HG02981 (cell line): ENCODE results near the gene ARHGAP6.
"Not testable (repeated sequence)": the region's sequence is repeated elsewhere in the genome, so short reads cannot be mapped to it uniquely, and the experiment has no call there.

Experiments used
- ATAC-seq: cut with Tn5 transposase; IDR thresholded peaks from one replicate; pipeline ENCODE4 v1.9.1; 2021; ENCODE audit warnings: mild to moderate bottlenecking, moderate library complexity; ENCODE audit not compliant: unreplicated experiment

The ARHGAP6 gene

DNA sequence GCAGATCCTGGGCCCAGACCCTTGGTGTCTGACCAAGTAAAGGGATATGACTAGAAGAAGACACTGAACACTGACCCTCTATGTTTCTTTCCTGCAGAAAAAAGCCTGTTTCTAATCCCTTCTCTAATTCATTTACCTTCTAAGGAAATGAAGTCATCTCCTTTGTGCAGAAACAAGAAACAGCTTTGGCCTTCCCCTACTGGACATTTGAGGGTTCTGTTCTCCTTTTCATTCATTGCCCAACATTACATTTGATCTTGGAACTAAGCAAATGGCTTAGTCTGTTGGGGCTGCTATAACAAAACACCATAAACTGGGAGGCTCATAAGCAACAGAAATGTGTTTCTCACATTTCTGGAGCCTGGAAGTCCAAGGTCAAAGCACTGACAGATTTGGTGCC lies 534.6 kb downstream of the ARHGAP6 start:
- ATAC-seq: no peak

DNA sequence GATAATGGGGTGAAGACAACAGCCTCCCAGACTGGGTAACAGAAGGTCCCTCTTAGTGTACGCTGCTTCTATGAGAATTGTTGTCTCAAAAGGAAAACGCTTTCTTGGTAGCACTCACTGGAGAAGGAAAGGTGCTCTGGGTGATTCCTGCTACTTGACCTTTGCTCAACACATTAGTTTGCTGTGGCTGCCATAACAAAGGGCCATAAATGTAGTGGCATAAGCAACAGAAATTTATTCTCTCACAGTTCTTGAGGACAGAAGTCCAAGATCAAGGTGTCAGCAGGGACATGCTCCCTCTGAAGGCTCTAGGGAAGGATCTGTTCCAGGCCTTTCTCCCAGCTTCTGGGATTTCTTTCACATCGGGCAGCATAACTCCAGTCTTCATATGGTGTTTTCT lies 535.6 kb downstream of the ARHGAP6 start:
- ATAC-seq: no peak

DNA sequence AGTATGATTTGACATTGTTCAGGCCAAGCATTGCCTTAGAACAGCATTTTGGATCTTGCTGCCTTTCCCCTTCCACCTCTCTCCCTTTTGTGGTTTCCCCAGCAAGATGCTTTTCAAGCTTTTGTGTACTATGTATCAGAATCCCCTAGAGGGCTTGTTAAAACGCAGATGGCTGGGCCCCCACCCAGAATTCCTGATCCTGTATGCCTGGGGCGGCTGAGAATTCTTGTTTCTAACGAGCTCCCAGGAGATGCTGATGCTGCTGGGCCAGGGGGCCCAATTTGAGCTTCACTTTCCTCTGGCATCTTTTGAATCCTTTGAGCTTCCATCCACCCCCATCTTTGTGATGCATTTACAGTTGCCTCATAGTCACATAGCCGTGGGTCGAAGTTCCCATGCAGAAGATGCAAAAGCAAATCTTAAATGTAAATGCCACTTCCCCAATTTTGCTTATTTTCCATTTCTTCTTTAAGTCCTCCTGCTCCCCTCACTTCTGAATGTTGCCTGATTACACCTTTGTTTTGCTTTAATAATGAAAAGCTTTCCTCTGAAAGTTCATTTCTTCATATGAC lies 536.1 kb downstream of the ARHGAP6 start:
- ATAC-seq: no peak

DNA sequence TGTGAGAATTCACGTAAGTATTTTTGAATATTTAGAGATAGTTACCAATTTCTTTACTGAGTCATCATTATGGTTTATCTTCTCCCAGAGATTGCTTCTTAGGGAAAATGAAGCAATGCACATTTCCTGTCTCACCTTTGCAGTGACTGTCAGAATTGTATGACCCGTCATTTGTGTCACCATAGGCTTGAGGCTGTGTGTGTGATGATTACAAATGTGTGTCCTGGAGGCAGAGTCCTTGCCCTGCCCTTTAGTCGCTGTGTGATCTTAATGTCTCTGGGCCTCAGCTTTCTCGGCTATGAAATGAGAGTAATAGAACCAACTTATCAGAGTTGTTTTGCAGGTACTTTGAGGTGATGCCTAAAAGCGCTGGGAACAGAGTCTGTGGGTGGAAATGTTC lies 540.7 kb downstream of the ARHGAP6 start:
- no peak for ATAC-seq

DNA sequence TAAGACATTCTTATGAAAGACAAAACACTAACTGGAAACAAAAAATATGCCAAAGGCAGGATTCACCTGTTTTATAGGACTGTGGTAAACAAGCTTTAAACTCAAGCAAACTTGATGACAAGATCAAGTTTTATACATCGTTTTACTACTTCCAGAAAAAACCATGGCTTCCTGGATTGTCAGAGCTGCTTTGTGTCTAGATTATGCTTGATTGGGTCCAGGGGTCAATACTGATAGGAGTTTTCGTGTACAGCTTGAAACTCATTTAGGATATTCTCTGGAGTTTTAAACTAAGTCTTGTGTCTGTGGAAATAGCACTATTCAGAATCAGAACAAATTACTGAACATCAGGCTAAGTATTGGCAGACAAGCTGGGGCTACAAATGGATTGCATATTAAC lies 541.6 kb downstream of the ARHGAP6 start:
- no peak for ATAC-seq

DNA sequence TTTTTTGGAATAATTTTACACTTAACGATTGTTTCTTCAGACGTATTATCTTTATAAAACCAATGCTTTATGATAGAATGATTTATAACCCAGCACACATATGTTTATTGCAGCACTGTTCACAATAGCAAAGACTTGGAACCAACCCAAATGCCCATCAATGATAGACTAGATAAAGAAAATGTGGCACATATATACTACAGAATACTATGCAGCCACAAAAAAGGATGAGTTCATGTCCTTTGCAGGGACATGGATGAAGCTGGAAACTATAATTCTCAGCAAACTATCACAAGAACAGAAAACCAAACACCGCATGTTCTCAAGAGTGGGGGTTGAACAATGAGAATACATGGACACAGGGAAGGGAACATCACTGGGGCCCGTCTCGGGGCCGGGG lies 542.6 kb downstream of the ARHGAP6 start:
- not testable (repeated sequence) for ATAC-seq

DNA sequence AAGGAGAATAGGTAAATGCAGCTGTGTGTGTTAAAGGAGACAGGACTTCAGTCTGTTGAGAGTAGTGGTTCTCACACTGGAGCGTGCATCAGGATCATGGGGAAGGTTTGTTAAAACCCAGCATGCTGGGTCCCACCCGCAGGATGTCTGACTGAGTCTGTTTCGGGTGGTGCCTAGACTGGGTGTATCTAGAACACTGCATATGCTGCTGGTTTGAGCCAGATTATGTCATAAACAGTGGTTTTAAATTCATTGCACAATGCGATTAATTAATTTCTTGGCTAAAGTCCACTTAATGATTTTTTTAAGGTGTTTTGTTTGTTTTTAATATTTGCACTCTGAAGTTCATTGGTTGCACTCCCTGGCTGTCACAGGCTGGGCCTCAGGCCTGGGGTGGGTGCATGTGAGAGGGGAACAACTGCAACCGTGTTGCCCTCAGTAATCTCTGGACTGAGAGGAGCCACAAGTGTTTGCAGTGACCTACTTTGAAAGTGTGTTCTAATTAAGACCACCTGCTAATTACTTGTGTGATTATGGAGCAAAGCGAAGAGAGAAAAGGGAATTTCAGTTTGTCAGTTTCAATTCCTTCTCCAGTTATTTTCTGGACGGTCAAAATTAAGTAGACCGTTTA lies 546.3 kb downstream of the ARHGAP6 start:
- ATAC-seq: no peak

DNA sequence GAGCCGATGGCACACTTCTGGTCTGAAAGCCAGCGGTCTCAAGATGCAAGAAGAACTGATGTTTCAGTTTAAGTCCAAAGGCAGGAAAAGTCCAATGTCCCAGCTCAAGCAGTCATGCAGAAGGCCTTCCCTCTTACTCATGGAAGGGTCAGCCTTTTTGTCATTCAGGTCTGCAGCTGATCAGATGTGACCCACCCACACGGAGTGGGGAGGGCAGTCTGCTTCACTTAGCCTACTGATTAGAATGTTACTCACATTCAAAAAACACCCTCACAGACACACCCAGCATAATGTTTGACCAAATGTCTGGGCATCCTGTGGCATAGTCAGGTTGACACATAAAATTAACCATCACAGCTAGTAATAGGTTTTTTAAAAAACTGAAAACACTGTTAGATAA lies 548.0 kb downstream of the ARHGAP6 start:
- ATAC-seq: no peak

DNA sequence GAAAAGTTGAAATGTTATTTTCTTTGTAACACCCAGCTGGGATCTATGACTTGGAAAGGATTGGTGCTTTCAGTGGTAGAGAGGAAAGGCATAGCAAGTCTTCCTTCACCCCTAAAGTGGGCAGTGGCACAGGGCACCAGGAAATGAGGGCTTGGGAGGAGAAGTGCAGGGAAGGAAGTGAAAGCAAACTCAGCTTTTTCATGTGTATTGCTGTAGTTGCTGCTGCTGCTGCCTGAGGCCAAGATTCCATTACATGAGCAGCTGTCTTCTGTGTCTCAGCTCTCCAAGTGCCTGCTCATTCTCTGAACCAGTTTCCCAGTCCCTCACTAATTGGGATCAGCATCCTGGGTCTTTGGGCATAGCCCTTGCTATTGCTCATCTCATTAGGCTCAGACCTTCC lies 552.0 kb downstream of the ARHGAP6 start:
- ATAC-seq: no peak

DNA sequence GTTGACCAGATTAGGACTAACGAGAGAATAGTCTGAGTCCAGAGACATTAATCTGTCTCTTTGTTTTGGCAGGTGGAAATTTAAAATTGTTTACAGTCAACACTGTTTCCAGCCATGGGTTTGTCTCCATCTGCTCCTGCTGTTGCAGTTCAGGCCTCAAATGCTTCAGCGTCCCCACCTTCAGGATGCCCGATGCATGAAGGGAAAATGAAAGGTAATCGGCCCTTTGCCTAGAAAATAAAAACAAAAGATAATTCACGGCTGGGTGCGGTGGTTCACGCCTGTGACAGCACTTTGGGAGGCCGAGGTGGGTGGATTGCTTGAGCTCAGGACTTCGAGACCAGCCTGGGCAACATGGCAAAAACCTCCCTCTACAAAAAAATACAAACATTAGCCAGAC lies 553.8 kb downstream of the ARHGAP6 start:
- no peak for ATAC-seq

DNA sequence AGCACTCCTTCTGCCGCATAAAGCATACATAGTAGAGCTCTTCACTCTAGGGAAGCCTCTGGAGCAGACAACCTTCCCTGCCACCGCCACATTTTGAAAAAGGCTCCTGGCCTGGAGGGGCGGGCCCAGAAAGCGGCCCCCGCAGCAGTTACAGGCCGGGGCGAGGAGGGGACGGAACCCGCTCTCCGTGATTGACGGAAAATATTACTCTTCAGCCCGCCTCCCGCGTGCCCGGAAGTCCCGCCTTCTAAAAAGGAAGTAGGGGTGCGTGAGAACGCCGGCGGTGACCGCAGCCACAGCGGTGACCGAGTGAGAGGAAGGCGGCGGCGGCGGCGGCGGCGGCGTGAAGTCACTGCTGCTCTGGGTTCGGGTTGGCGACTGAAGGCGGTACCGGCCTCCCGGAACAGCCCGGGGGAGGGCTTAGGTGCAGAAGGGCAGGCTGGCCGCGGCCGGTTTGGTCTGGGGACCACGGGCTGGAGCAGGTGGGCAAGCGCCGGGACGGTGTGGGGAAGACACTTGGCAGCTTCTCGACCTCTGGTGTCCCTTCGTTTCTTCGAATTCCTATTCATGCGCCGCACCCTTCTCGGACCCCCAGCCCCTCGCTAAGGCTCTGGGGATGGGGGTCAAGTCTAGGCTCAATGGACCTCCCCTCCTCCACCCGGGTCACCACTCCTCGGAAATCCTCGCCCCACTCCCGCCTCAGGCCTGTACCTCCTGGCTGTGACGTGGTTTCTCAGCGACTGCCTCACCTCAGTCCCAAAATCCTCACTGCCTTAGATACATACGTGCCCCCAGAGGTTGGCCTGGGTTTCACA lies 554.5 kb downstream of the ARHGAP6 start, which contains the start of gene HCCS:
Gene HCCS (plus strand): TSS at position 296 of the 815 bp plus-strand sequence. CDS start 729 bp downstream, outside the sequence.
- ATAC-seq: peak; percentile 92

DNA sequence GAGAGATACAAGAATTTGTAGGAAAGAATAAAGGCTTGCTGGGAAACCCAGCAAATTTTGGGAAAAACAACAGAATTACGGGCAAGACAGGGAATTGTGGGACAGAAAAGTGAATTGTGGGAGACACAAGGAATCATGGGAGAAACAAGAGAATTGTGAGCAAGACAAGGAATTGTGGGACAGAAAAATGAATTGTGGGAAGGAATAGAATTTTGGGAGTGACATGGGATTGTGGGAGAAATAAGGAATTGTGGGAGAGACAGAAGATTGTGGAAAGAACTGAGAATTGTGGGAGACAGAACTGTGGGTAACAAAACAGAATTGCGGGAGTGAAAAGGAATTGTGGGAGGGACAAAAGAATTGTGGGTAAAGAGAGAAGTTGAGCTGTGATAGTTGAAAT lies 555.8 kb downstream of the ARHGAP6 start:
- no peak for ATAC-seq

DNA sequence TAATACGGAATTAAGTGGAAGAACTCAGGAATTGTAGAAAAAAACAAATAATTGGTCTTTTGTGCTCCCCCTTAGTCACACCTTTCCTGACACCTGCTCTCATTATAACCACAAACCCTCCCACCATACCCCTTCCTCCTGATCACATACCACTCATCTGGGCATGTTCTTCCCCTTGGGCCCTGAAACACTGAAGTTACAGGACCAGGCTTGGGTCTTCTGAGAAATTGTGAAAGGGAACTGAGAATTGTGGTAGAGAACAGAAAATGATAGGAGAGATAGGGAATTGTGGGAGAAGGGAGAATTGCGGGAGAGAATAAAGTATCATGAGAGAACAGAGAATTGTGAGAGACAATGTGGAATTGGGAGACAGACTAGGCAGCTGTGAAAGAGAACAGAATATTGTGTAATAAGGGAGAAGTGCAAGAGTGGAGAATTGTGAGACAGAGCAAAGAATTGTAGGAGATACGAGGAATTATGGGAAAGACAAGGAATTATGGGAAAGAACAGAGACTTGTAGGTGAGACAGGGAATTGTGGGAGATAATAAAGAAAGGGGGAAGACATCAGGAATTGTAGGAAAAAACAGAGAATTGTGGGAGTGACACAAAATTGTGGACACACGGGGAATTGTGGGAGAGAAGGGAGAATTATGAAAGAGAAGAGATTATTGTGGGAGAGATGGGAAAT lies 557.3 kb downstream of the ARHGAP6 start:
- no peak for ATAC-seq

DNA sequence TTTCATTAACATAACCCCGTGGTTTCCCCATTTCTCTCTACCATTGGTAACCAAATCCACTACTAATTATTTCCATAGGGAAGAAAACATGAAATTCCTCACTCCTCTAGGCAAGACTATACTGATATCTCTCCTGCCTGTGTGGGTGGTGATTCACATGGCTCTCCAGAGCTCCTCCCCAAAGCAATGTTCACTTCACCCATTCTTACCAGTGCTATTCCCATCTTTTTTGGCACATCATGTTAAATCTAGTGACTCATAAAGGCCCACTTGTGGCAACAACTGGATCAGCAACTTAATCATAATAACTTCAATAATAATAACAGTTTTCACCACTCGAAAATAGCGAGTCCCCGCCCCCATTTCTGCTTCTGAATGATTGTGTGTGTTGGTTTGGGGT lies 560.6 kb downstream of the ARHGAP6 start:
- no peak for ATAC-seq

DNA sequence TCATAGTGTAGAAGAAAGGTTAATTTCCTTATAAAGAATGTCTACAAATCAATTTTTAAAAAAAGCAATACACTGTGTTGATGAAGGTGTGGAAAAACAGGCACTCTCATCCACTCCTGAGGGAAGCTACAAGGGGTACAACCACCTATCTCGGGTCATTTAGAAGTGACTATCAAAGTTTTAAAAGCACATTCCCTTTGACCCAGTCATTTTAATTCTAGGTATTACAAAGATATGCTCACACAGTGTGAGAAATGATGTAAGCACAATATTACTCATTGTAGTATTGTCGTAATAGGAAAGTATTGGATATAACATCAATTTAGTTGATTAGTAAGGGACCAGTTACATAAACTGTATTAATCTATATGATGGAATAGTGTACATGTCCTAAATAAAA lies 562.0 kb downstream of the ARHGAP6 start:
- no peak for ATAC-seq

DNA sequence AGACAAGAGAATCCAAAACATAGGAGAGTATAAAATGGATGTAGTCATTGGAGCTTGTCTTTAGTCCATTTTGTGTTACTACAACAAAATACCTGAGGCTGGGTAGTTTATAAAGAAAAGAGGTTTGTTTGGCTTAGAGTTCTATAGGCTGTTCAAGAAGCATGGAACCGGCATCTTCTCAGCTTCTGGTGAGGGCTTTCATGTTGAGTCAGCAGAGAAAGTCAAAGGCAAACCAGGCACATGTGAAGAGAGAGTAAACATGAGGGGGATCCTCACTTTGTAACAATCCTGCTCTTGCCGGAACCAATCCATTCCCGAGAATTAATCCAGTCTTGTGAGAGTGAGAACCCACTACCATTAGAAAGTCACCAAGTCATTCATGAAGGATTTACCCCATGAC lies 562.7 kb downstream of the ARHGAP6 start:
- no peak for ATAC-seq

DNA sequence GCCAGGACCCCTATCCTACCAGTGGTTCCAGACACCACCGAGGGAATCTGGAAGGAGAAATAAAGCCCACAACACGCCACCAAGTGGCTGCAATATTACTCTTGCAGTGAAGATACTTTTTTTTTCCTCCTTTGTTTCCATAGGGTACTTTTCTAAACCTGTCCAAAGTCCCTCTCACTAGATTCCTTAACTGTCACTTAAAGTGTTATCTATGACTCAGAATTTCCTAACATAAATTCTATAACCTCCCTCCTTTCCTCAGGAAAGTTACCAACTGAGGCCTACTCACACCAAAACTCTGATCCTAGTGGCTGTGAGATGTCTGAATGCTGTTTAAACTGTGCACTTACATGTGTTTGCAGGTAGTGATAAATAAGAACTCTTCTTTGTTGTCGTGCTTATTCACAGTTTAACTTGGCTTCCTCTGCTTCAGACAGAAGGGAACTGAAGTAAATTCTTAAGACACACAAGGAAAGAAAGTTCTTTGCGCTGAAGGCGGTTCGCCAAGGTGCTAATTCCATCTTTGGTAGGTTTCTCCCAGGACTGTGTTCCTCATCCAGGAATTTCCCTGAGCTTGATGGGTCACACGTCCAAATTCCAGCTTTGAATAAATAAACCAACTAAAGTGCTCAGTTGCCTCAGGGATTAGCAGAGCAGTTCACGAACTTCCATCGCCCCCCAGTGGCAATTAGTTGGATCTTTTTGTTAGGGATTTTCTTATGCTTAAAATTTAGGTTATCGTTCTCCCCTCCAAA lies 565.3 kb downstream of the ARHGAP6 start:
- no peak for ATAC-seq

DNA sequence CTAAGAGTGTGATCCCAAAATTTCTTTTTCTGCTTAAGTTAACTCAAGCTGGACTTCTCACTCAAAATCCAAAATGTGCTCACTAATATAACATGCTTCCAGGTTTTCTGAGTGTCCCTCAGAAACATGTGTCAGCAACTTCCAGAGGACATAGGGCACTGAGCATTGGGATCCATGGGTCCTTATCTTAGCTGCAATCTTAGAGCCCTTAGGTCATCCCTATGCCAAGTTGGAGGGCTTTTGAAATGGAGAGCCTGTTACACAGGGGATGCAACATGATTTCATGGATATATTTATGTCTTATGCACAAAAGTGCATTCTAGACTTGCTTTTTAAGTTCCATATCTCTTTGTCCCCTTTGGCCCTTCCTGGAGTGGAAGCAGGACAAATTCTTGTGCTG lies 566.3 kb downstream of the ARHGAP6 start:
- no peak for ATAC-seq

DNA sequence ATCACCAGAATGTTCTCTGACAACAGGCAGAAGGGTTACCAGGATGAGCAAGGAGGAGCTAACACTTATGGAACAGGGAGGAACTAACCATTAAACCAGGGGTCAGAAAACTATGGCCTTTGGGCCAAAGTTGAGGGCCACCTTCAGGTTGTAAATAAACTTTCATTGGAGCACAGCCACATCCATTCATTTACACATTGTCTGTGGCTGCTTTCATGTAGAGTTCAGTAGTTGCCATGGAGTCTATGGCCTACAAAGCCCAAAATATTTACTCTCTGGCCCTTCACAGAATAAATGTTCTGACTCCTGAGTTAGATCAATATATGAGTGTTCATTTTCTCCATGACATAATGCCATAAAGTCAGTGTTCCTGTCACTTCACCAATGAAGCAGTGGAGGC lies 567.8 kb downstream of the ARHGAP6 start:
- ATAC-seq: no peak

DNA sequence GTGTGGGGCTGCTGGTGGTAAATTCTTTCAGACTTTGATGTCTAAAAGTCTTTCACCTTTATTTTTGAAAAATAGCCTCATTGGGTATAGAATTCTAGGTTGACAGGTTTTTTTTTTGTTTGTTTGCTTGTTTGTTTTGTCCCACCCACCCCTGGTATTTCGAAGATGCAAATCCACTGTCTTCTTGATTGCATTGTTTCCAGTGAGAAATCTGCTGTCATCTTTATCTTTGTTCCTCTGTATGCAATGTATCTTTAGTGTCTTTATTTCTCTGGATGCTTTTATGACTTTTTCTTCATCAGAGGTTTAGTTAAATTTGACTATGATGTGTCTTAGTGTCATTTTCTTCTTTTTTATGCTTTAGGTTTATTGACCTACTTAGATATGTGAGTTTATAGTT lies 575.9 kb downstream of the ARHGAP6 start:
- no peak for ATAC-seq
